WERI-Rb-1 (cell line): ENCODE data around the gene DCAF6.

Experiments
- DNase-seq: peaks from one replicate; pipeline ENCODE4 v3.0.0-alpha.2; 2020
- H3K27ac ChIP-seq: fragments of 250-450 bp; sonication (Bioruptor Pico); 2 replicates; pipeline ENCODE4 v1.5.1; 2020; ENCODE audit warnings: mild to moderate bottlenecking, moderate library complexity
- H3K27me3 ChIP-seq: fragments of 250-450 bp; sonication (Bioruptor Pico); 2 replicates; pipeline ENCODE4 v1.5.1; 2021; ENCODE audit warnings: mild to moderate bottlenecking, low read depth, moderate library complexity; ENCODE audit not compliant: insufficient read depth, severe bottlenecking
- H3K36me3 ChIP-seq: fragments of 250-450 bp; sonication (Bioruptor Pico); 2 replicates; pipeline ENCODE4 v1.5.1; 2020; ENCODE audit warnings: mild to moderate bottlenecking, moderate library complexity
- H3K4me3 ChIP-seq: 2 replicates; pipeline ENCODE4 v1.5.1; 2011; ENCODE audit warnings: low read depth, mild to moderate bottlenecking, control low read depth, low read length
- H3K9me3 ChIP-seq: fragments of 250-450 bp; sonication (Bioruptor Pico); 2 replicates; pipeline ENCODE4 v1.5.1; 2021; ENCODE audit warnings: mild to moderate bottlenecking, moderate library complexity; ENCODE audit not compliant: severe bottlenecking
- TF ChIP-seq, protein P1 (sequence below): IDR thresholded peaks from 2 replicates; pipeline ENCODE4 v1.5.1; 2011; ENCODE audit warnings: low read depth, mild to moderate bottlenecking, control low read depth, inconsistent platforms, low read length

The DCAF6 gene

DNA sequence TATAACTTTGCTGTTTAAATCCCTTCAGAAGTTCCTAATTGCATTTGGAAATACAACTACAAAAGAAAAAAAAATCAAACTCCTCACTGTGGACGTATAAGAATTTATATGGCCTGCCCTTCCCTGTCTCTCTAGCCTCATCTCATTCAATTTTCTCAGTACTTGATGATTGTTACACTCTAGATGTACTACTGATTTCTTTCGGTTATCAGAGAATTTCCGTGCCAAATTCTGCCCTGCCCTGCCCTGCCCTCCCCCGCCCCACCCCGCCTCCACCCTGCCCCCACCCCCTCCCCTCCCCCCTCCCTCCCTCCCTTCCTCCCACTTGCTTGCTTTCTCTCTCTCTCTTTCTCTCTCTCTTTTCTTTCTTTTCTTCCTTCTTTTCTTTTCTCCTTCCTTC lies 72.1 kb downstream of the DCAF6 start:
- Histone ChIP-seq H3K36me3 (no peaks in the 10 kb centered on the region), H3K27me3 (no peaks in the 10 kb centered on the region), H3K27ac (no peak overlapping the region), H3K9me3 (no peaks in the 10 kb centered on the region), H3K4me3 (no peak overlapping the region)
- TF ChIP-seq, protein P1, sequence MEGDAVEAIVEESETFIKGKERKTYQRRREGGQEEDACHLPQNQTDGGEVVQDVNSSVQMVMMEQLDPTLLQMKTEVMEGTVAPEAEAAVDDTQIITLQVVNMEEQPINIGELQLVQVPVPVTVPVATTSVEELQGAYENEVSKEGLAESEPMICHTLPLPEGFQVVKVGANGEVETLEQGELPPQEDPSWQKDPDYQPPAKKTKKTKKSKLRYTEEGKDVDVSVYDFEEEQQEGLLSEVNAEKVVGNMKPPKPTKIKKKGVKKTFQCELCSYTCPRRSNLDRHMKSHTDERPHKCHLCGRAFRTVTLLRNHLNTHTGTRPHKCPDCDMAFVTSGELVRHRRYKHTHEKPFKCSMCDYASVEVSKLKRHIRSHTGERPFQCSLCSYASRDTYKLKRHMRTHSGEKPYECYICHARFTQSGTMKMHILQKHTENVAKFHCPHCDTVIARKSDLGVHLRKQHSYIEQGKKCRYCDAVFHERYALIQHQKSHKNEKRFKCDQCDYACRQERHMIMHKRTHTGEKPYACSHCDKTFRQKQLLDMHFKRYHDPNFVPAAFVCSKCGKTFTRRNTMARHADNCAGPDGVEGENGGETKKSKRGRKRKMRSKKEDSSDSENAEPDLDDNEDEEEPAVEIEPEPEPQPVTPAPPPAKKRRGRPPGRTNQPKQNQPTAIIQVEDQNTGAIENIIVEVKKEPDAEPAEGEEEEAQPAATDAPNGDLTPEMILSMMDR = no peak
- no peak for DNase-seq

DNA sequence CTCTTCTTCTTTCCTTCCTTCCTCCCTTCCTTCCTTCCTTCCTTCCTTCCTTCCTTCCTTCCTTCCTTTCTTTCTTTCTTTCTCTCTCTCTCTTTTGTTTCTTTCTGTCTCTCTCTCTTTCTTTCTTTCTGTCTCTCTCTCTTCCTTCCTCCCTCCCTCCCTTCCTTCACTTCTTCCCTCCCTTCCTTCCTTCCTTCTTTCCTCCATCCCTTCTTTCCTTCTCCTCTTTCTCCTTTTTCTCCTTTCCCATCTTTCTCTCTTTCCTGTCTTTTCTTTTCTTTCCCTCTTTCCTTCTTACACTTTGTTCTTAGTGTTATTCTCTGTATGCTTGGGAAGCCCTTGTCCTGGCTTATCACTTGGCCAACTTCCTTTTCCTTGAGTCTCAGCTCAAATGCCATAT lies 72.8 kb downstream of the DCAF6 start:
- H3K27ac ChIP-seq = no peak overlapping the region
- H3K4me3 ChIP-seq = no peak overlapping the region
- H3K9me3 ChIP-seq = no peaks in the 10 kb centered on the region
- DNase-seq = no peak
- no peaks in the 10 kb centered on the region for H3K27me3 ChIP-seq
- H3K36me3 ChIP-seq = no peaks in the 10 kb centered on the region
- TF ChIP-seq, protein P1 = no peak

DNA sequence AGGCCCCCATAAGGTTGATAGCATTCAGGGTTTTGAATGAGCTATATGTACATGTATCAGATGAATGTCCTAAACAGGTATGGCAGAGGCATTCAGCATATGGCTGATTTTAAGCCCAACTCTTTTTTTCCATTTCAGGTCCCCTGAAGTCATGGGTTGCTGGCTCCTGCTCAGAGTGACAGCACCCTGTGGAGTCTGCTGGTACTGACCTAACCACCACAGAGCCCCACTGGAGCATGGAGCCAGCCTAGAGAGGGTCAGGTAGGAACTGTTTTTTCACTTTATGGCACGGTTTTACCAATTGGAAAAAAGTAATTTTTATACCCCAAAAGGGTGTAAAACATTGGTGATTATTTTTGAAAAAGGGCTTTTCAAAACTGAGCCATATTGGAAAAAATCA lies 82.9 kb downstream of the DCAF6 start:
- Histone ChIP-seq H3K27me3 (no peaks in the 10 kb centered on the region), H3K36me3 (no peaks in the 10 kb centered on the region), H3K9me3 (no peaks in the 10 kb centered on the region), H3K4me3 (no peak overlapping the region), H3K27ac (no peak overlapping the region)
- DNase-seq = no peak
- TF ChIP-seq, protein P1 = no peak

DNA sequence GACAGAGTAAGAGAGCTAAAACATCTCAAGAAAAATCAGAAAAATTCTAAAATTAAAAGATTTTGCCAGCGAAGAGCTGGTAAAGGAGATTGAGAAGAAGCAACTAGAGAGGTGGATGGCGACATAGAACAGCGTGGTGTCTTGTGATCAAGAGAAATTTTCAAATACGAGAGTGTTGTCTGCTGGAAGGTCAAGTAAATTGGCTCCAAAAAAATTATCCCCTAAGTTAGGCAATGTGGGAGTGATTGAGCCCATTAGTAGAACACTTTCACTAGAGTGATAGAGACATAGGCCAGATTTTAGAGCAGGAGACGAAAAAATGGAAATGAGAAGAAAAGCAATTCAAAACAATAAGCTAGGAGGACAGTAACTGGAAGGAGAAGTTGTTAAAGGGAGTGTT lies 94.7 kb downstream of the DCAF6 start:
- Histone ChIP-seq H3K27me3 (no peaks in the 10 kb centered on the region), H3K4me3 (no peak overlapping the region), H3K9me3 (no peaks in the 10 kb centered on the region), H3K36me3 (no peaks in the 10 kb centered on the region), H3K27ac (no peak overlapping the region)
- TF ChIP-seq, protein P1 = no peak
- no peak for DNase-seq

DNA sequence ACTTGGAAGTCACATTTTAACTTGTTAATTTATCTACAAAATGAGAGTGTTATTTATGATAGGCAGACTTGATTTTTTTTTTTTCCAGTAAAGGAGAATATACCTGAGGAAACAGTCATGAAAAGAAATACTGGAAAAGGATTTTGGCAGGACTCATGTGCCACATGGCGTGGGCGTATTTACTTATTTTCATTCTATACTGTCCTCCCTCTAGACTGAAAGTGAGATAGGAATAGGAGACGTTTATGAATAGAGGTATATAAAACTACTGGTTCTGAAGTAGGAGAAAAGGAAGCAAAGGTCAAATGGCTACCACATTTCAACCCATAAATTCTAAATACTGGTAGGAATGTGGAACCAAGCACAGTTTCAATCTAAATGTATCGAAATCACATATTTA lies 95.1 kb downstream of the DCAF6 start:
- no peaks in the 10 kb centered on the region for H3K36me3 ChIP-seq
- no peaks in the 10 kb centered on the region for H3K9me3 ChIP-seq
- DNase-seq = no peak
- no peaks in the 10 kb centered on the region for H3K27me3 ChIP-seq
- TF ChIP-seq, protein P1 = no peak
- H3K27ac ChIP-seq = no peak overlapping the region
- no peak overlapping the region for H3K4me3 ChIP-seq

DNA sequence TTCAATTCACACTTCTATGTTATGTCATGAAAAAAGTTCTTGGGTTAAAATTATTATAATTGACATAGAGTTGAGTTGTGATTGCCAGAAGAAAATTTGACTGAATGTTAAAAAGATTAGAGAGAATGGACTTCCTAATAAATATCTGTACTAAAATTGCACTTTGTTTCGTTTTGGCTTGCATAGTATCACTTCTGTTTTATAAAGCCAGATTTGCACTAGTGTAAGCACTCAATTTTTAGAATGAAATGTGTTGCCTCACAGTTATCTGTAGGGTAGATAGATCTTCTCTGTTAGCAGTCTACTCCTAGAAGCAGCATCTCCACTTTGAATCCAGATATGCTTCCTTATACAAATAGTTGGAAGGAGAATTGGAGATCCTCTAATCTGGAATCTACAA lies 95.5 kb downstream of the DCAF6 start:
- no peaks in the 10 kb centered on the region for H3K27me3 ChIP-seq

More for the DNA sequence above, 95.5 kb downstream of the DCAF6 start:
- no peak for DNase-seq
- Histone ChIP-seq H3K9me3 (no peaks in the 10 kb centered on the region), H3K36me3 (no peaks in the 10 kb centered on the region), H3K27ac (no peak overlapping the region), H3K4me3 (no peak overlapping the region)
- TF ChIP-seq, protein P1 = no peak
